HEK293 (cell line): Measurements from ENCODE around the gene DNAJB7.

Experiments used
- CTCF ChIA-PET: fragments of 350-600 bp; formaldehyde crosslinking; extraction: SDS; loops from one replicate; lab custom pipeline; 2021; ENCODE audit warnings: antibody characterized with exemption; lab: Yijun Ruan, JAX
- POLR2A ChIA-PET: fragments of 300-600 bp; formaldehyde crosslinking; extraction: SDS; loops from one replicate; lab custom pipeline; 2020; ENCODE audit warnings: antibody characterized with exemption, inconsistent platforms; lab: Yijun Ruan, JAX
- H3K27ac ChIP-seq: fragments of 200-500 bp; sonication (Bioruptor generic); 2 replicates; pipeline ENCODE4 v1.5.1; 2014; ENCODE audit warnings: low read depth, low read length, control low read depth, inconsistent platforms; ENCODE audit errors: extremely low read depth
- H3K36me3 ChIP-seq, 2 experiments: fragments of 200-500 bp in 1 of 2; sonication (Bioruptor generic) in 1 of 2; 1 replicate in 1 of 2; 2 replicates in 1 of 2; pipeline ENCODE4 v1.5.1; 2014 to 2017; ENCODE audit warnings: inconsistent platforms in 2 of 2, low read length in 2 of 2; ENCODE audit not compliant: control insufficient read depth in 2 of 2, insufficient read depth in 1 of 2
- H3K4me1 ChIP-seq: fragments of 200-500 bp; sonication (Bioruptor generic); 2 replicates; pipeline ENCODE4 v1.5.1; 2014; ENCODE audit warnings: mild to moderate bottlenecking, low read length, inconsistent platforms; ENCODE audit not compliant: control insufficient read depth, insufficient read depth
- H3K4me3 ChIP-seq: 2 replicates; pipeline ENCODE4 v1.5.1; 2011; ENCODE audit warnings: low read depth, mild to moderate bottlenecking, control low read depth, low read length, moderate library complexity
- H3K9me3 ChIP-seq: fragments of 200-500 bp; sonication (Bioruptor generic); 2 replicates; pipeline ENCODE4 v1.5.1; 2014; ENCODE audit warnings: low read depth, low read length, inconsistent platforms; ENCODE audit not compliant: control insufficient read depth, insufficient read depth
- HOXD13 ChIP-seq: sonication (generic); formaldehyde crosslinking; IDR thresholded peaks from 2 replicates; pipeline ENCODE4 v1.8.0; 2022; ENCODE audit warnings: missing genetic modification reagents, borderline replicate concordance
- OVOL3 ChIP-seq: fragments of 450-650 bp; formaldehyde crosslinking; IDR thresholded peaks from 2 replicates; pipeline ENCODE4 v1.5.1; 2016; ENCODE audit warnings: missing biosample characterization, missing genetic modification characterization
- PRDM10 ChIP-seq: fragments of 450-650 bp; formaldehyde crosslinking; IDR thresholded peaks from 2 replicates; pipeline ENCODE4 v1.5.1; 2016; ENCODE audit warnings: missing biosample characterization, missing genetic modification characterization
- TRIM28 ChIP-seq: IDR thresholded peaks from 2 replicates; pipeline ENCODE4 v1.6.1; 2011; ENCODE audit warnings: low read length, control low read depth, borderline replicate concordance
- ZNF133 ChIP-seq: fragments of 450-650 bp; formaldehyde crosslinking; IDR thresholded peaks from 2 replicates; pipeline ENCODE4 v1.5.1; 2016; ENCODE audit warnings: missing biosample characterization, missing genetic modification characterization
- ZNF157 ChIP-seq: fragments of 450-650 bp; formaldehyde crosslinking; IDR thresholded peaks from 2 replicates; pipeline ENCODE4 v1.5.1; 2016; ENCODE audit warnings: missing biosample characterization, missing genetic modification characterization
- ZNF16 ChIP-seq: fragments of 450-650 bp; formaldehyde crosslinking; IDR thresholded peaks from 2 replicates; pipeline ENCODE4 v1.5.1; 2016; ENCODE audit warnings: low read depth, missing biosample characterization, missing genetic modification characterization
- ZNF175 ChIP-seq: fragments of 450-650 bp; formaldehyde crosslinking; IDR thresholded peaks from 2 replicates; pipeline ENCODE4 v1.5.1; 2016; ENCODE audit warnings: missing biosample characterization, missing genetic modification characterization
- ZNF324 ChIP-seq: fragments of 450-650 bp; formaldehyde crosslinking; IDR thresholded peaks from 2 replicates; pipeline ENCODE4 v1.5.1; 2016; ENCODE audit warnings: missing biosample characterization, missing genetic modification characterization
- ZNF394 ChIP-seq: fragments of 450-650 bp; formaldehyde crosslinking; IDR thresholded peaks from 2 replicates; pipeline ENCODE4 v1.5.1; 2016; ENCODE audit warnings: missing biosample characterization, missing genetic modification characterization, mild to moderate bottlenecking, moderate library complexity, borderline replicate concordance
- ZNF404 ChIP-seq: fragments of 450-650 bp; formaldehyde crosslinking; IDR thresholded peaks from 2 replicates; pipeline ENCODE4 v1.5.1; 2017; ENCODE audit warnings: missing biosample characterization, missing genetic modification characterization
- ZNF621 ChIP-seq: fragments of 450-650 bp; formaldehyde crosslinking; IDR thresholded peaks from 2 replicates; pipeline ENCODE4 v1.5.1; 2017; ENCODE audit warnings: missing biosample characterization, missing genetic modification characterization
- ZNF645 ChIP-seq: fragments of 450-650 bp; formaldehyde crosslinking; IDR thresholded peaks from 2 replicates; pipeline ENCODE4; 2016; ENCODE audit warnings: missing biosample characterization, missing genetic modification characterization
- ZNF677 ChIP-seq: fragments of 450-650 bp; IDR thresholded peaks from 2 replicates; pipeline ENCODE4 v1.5.0; 2018; ENCODE audit warnings: missing biosample characterization, mild to moderate bottlenecking, missing genetic modification characterization, moderate library complexity
- ZNF692 ChIP-seq: fragments of 450-650 bp; formaldehyde crosslinking; IDR thresholded peaks from 2 replicates; pipeline ENCODE4 v1.5.1; 2016; ENCODE audit warnings: missing biosample characterization, missing genetic modification characterization
- TF ChIP-seq, protein P1 (sequence below): fragments of 450-650 bp; formaldehyde crosslinking; IDR thresholded peaks from 2 replicates; pipeline ENCODE4 v1.5.1; 2017; ENCODE audit warnings: missing biosample characterization, mild to moderate bottlenecking, missing genetic modification characterization, moderate library complexity
- TF ChIP-seq, protein P2 (sequence below): fragments of 450-650 bp; formaldehyde crosslinking; IDR thresholded peaks from 2 replicates; pipeline ENCODE4 v1.5.1; 2016; ENCODE audit warnings: missing biosample characterization, missing genetic modification characterization

The DNAJB7 gene

GRCh38 chr22:40862013-40862412 lies at the start of gene DNAJB7:
Gene DNAJB7 (minus strand): TSS chr22:40862113. CDS start chr22:40861994, 119 bp downstream.
- Histone ChIP-seq H3K27ac (no peak within 1 kb of the TSS), H3K4me3 (no peak within 1 kb of the TSS), H3K9me3 (no peaks in the 10 kb centered on the region)
- TF ChIP-seq TRIM28 (no peak), ZNF175 (tag by site-specific recombination) (no peak), OVOL3 (tag by site-specific recombination) (no peak), ZNF394 (tag by site-specific recombination) (no peak)
- TF ChIP-seq, all 188 proteins: peak for 0
- ChIA-PET CTCF (interaction anchor here (0.5 to 0.8 kb wide), 2 partner anchors 176 to 375 kb away, joined by 3 read pairs; no protein-coding TSS in a partner anchor), POLR2A (no interaction called here)
- peaks cover 13 to 16% of the 10 kb centered on the region in 2 experiments; a peak in 2 of 3 replicates for H3K36me3 ChIP-seq
- H3K4me1 ChIP-seq = 0 out of 2 replicates have a peak, but pooled peaks cover 6% of the 10 kb centered on the region

GRCh38 chr22:40908895-40909294 lies 47.0 kb upstream of the DNAJB7 start:
- TF ChIP-seq, protein P1, sequence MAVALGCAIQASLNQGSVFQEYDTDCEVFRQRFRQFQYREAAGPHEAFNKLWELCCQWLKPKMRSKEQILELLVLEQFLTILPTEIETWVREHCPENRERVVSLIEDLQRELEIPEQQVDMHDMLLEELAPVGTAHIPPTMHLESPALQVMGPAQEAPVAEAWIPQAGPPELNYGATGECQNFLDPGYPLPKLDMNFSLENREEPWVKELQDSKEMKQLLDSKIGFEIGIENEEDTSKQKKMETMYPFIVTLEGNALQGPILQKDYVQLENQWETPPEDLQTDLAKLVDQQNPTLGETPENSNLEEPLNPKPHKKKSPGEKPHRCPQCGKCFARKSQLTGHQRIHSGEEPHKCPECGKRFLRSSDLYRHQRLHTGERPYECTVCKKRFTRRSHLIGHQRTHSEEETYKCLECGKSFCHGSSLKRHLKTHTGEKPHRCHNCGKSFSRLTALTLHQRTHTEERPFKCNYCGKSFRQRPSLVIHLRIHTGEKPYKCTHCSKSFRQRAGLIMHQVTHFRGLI = no peak
- TF ChIP-seq ZNF645 (tag by site-specific recombination) (no peak), ZNF404 (tag by site-specific recombination) (no peak)
- Histone ChIP-seq H3K4me3 (no peak overlapping the region), H3K4me1 (no peaks in the 10 kb centered on the region), H3K9me3 (no peaks in the 10 kb centered on the region), H3K36me3 (peaks cover 19 to 33% of the 10 kb centered on the region in 2 experiments; a peak in 2 of 3 replicates), H3K27ac (no peak overlapping the region)
- CTCF ChIA-PET = interaction anchor here (0.6 to 2.1 kb wide), 6 partner anchors 9 to 886 kb away, joined by 3 to 11 read pairs (median 4); no protein-coding TSS in a partner anchor
- POLR2A ChIA-PET = no interaction called here

DNA sequence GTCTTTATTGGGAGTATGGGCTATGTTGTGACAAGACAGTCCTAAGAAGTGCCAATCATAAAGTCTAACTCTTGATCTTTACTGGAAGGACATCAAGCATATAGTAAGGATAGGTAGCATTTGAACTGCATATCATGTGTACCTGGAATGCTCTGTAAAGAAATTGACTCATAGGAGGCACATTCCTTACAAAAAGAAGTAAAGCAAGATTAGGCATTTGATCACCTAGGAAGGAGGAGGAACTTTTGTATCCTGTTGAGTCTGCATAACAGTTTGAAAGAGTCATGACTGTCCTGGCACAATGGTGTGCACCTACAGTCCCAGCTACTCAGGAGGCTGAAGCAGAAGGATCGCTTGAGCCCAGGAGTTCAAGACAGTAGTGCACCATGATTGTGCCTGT lies 42.2 kb upstream of the DNAJB7 start:
- TF ChIP-seq PRDM10 (no peak), ZNF677 (no peak), HOXD13 (CRISPR knock-in tag) (no peak), ZNF157 (tag by site-specific recombination) (no peak), ZNF621 (no peak), ZNF133 (no peak), ZNF175 (tag by site-specific recombination) (no peak), ZNF692 (tag by site-specific recombination) (no peak), ZNF324 (no peak), ZNF16 (tag by site-specific recombination) (no peak)
- TF ChIP-seq, protein P2, sequence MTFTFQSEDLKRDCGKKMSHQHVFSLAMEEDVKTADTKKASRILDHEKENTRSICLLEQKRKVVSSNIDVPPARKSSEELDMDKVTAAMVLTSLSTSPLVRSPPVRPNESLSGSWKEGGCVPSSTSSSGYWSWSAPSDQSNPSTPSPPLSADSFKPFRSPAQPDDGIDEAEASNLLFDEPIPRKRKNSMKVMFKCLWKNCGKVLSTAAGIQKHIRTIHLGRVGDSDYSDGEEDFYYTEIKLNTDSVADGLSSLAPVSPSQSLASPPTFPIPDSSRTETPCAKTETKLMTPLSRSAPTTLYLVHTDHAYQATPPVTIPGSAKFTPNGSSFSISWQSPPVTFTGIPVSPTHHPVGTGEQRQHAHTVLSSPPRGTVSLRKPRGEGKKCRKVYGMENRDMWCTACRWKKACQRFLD (tag by site-specific recombination) = no peak
- peaks cover 4 to 23% of the 10 kb centered on the region in 2 experiments; a peak in 2 of 3 replicates for H3K36me3 ChIP-seq
- POLR2A ChIA-PET = no interaction called here
- CTCF ChIA-PET = no interaction called here
- no peak overlapping the region for H3K4me3 ChIP-seq
- H3K4me1 ChIP-seq = no peaks in the 10 kb centered on the region
- H3K9me3 ChIP-seq = no peaks in the 10 kb centered on the region
- H3K27ac ChIP-seq = no peak overlapping the region
